Activated CD4-positive, alpha-beta T cell treated with anti-CD3 and anti-CD28 coated beads, Interleukin-2, Interleukin-6, amounts not matched to agents 100 ng/mL and 50 ng/mL, durations not matched to agents 16 hours and 8 hours (primary cell): ENCODE measurements around the gene ALDH4A1.

Experiments
- DNase-seq: peaks from one replicate; pipeline ENCODE4 v3.0.0-alpha.2; 2020

ALDH4A1 gene

DNA sequence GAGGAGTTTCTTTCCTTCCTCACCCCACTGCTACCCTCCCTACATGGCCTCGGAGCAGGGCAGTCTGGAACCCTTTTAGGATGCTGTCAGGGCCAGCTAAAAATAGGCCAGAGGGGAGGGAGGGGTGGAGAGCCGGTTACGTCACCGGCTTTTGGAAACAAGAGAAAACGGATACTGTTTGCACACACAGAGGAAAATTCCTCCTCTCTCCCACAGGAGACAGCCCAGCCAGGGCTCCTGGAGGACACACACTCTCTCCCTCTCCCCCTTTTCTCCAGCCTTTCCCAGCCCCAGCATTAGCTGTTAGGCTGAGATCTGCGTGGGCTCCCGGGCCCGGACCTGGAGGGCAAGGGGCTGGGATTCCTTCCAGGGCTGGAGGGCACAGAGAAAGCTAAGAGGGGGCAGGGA lies 20.0 kb upstream of the ALDH4A1 start:
- no peak for DNase-seq

DNA sequence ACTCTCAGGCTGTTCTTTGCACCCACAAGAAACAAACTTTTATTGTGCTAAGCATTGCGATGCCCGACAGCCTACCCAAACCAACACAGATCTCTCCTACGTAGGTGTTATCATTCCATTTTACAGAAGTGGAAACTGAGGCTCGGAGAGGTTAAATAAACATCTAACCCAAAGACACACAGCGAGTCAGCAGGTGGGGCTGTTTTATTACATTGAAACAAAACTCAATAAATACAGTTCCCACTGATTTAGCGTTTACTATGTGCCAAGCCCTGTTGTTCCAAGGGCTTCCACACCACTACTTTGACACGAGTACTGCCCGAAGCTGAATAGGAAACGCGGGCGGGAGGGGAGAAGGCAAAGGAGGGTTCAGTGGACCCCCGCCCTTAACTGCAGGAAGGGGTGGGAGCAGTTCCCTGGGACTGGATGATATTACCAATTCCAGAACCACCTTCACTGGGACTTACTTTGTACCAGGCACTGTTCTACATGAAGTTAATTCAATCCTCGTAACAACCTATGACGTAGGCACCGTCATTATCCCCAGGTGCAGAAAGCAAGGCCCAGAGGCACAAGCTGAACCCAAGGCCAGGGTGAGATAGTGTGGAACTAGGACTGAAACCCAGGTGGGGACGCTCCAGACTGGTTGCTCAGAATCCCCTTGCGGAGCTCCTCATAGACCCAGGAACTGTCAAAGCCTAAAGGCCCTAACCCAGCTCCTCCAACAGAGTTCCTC lies 19.3 kb upstream of the ALDH4A1 start:
- no peak for DNase-seq

DNA sequence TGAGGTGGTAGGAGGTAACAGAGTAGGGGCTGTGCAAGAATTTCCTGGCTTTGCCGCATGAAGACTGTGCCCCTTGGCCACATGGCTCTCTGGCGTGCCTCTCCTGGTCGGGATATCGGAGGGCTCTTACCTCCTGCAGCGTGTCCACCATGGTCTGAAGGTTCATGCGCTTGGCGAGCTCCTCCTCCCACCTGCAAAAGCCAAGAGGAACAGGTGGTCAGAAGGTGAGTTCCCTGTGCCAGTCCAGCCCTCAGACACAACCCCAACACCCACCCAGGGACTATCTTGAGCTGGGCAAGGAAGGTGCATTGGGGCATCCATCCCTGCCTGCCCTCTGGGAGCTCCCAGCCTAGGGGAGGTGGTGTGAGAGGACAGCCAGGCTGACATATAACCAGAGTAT lies 18.6 kb upstream of the ALDH4A1 start:
- no peak for DNase-seq

DNA sequence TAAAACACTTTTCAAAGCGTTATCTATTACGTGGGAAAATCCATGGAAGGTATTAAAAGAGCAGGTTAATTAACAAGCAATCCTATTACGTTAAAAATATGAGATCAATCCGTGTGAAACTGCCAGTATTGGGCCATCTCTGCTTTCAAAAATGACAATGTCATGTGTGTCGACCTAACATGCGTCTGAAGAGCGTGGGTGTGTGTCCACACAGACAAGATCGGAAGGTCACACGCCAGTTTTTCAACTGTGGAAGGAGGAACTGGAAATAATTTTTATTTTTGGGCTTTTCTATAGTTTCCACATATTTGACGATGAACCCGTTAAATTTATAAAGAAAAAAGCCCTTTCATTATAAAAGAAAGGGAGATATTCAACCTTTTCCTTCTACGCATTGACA lies 17.6 kb upstream of the ALDH4A1 start:
- no peak for DNase-seq

DNA sequence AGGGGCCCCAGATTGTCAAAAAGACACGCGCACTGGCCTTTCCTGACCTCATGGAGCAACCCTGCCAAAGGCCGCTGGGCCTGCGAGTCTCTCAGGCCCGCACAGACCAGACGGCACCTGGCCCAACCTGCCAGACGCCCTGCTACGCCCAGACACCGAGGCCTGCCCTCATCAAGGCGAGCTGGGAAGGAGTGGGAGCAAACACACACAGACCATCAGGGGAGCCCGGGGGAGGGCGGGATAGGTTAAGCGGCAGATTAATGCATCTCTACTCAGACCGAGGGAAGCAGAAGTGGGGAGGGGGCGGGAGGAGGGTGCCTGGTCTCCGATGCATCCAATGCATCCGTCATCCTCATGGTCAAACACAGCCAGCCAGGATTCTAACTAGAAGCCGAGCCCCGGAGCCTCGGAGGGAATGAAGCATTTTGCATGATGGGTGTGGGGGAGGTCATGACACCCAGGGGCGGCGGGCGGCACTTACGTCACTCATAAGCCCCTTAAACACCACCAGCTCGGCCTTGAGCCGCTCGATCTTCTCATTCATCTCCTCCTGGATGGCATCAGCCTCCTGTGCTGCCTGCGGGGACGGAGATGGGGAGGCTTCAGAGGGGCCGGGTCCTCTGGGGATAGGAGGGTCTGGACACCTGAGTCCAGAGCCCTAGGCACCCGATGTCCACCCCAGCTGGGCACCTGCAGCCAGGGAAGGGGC lies 17.0 kb upstream of the ALDH4A1 start:
- no peak for DNase-seq

DNA sequence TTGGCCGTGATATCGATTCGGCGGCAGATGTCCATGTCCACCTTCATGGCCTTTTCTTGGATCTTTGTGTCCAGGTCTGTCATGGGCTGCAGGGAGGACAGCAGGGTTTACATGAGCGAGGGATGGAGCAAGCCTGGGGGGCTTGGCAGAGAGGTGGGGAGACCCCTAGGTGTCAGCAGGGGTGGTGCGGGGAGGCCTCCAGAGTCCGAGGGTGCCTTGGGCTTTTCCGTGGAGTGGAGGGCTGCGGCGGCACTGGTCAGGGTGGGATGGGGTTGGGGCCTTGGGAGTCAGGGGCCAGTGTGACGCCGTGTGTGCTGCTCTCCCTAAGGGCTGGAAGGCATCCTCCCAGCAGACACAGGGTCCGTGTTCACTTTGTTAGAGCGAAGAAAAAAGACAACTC lies 16.1 kb upstream of the ALDH4A1 start:
- no peak for DNase-seq

DNA sequence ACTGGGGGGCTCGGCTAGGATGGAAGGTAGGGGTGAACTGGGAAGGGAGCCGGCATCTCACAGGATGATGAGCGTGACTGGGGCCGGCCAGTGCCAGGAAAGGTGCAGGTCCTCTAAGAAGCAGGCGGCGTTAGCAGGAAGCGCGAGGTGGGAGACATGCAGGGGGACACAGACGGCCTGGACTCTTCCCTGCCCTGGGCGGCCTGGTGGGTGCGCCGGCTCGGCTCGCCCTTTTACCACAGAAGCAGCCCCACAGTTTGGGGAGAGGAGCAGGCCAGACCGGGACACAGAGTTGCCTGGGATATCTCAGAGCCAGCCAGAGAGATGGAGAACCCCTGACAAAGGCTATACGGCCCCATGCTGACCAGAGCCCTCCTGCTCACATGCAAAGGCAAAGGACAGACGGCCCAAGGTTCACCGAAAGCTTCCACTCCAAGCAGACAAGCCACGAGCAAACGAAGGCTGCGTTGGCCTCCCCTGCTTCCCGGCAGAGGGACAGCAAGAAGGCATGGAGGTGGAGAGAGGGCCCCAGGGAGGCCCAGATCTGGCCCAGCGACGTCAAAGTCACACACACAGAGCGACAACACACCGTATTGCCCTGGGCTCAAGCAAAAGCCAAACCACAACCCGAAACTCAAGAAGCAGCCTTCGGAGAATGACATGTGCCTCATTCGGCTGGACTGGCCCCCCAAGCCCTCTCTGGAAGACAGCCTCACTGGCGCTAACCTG lies 14.9 kb upstream of the ALDH4A1 start:
- no peak for DNase-seq

DNA sequence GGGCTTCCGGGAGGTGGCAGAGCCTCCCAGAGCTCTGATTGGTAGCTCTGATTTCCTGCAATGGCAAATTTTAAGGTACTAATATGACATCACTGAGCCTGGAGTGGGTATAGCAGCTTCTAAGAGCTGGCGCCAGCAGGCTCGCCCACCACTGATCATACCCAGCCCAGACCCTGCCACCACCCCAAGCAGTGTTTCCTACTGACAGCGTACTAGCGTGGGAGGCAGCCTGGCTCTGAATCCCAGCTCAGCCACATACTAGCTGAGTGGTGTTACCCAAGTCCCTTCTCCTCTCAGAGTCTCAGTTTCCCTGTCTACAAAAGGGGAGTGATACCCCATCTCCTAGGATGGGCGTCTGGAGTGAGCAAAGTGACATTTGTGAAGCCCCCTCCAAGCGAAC lies 13.0 kb upstream of the ALDH4A1 start:
- DNase-seq: no peak

DNA sequence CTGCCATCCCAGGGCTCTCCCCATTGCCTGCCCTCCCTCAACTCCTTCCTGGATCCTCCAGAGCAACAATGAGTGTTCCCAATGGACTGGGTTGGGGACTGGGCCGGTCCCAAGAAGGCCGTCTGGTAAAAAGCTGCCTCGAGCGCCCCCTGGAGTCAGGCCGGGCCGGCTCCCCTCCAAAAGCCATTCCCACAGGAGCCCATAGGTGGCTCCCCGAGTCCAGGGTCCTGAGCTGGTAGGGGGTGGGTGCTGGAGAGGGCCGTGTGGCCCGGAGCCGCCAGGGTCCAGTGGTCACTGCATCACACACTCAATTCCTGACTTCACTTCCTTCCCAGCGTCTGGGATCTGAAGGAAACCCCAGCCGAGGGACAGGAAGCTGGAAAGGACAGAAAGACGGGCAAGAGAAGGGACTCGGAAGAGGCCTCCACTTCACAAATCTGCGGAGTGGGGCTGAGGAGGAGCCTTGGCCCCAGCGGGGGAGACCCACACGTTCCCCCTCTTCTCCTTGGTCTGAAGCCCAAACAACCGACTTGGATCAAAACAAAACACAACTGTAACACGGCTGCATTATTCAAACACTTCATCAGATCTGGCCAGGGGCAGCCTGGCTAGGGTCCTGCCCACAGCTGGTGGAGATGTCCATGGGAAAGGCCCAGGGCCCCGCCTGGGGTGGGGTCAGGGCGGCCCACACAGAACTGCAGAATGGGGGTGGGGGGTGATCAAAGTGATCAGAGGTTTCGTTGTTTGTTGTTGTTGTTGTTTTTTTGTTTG lies 10.9 kb upstream of the ALDH4A1 start:
- DNase-seq: peak; percentile 82

DNA sequence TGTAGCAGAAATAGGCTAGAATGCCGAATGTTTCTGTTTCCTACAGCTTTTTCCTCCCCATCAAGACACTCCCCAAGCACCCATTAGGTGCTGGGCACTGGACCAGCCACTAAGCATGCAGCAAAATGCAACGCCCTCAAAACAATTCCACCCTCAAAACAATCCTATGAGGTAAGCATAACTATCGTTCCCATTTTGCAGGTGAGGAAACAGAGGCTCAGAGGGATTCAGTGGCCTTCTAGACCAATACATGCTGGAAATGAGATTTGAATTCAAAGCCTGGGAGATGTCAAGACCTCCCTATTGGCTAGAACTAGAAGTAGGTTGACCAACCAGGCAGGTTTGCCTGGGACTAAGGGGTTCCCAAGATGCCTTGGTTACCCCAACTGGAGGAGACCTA lies 10.2 kb upstream of the ALDH4A1 start:
- DNase-seq: no peak

DNA sequence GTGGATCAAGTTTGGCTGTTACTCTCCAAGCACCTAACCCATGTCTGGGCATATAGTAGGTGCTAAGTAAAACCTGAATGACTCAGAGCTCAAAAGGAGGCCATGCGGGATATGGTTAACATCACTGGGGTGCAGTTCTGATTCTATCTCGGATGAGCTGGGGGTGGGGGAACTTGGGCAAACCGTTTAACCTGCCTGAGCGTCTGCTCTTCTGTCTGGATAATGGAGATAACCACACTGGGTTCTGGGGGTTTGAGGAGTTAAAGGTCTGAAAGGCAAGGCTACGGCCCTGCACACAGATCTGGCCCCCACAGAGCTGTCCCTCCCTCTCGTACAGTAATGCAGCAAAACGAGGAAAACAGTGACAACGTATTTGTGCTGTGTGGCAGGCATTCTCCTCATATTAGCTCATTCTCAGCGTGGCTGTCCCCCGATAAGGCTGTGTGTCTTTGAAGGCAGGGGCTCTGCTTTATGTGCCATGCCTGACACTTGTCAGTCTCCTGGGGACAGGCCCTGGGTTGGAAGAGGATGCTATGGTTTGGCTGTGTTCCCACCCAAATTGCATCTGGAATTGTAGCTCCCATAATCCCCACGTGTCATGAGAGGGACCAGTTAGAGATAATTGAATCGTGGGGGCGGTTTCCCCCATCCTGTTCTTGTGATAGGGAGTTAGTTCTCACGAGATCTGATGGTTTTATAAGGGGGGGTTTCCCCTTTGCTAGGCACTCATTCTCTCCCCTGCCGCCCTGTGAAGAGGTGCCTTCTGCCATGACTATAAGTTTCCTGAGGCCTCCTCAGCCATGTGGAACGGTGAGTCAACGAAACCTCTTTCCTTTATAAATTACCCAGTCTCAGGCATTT lies 6.8 kb upstream of the ALDH4A1 start:
- DNase-seq: no peak

DNA sequence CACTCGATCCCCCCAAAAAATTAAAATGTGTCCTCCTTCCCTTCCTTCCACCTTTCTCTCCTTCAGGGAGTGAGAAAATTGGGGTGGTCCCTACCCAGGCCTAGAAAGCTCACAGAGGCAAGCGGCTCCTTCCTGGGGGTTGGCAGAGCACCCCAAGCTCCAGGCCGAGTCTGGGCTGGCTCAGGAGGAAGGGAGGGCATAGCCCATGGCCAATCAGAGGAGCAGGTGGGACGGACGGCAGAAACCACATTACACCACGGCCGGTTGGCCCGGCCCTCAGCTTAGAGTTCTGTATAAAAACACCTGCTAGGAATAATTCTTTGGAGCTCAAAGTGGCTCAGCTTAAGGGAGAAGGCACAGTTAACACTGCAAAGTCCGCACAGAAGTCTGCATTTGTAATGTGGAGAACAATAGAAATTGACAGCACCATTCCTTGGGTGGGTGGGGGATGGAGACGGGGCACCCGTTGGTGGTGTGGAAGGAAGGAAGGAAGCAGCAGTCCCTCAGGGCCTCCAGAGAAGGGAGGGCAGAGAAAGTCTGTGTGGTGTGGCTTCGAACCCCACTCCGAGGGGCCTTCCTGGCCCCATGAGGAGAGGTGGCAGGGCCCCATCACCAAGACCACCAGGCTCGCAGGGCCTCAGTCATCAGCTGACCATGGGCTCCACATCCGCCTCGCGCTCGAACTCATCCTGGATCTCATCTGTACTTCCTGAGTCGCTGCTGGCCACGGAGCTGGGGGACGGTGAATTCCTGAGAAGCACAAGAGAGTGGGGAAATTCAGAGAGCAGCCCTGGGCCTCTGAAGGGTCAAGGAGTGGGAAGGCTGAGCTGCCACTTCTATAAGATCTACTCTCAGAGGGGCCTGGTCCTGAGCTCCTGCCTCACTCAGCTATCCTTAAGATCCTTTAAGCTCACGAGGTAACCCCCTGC lies 5.8 kb upstream of the ALDH4A1 start:
- no peak for DNase-seq

DNA sequence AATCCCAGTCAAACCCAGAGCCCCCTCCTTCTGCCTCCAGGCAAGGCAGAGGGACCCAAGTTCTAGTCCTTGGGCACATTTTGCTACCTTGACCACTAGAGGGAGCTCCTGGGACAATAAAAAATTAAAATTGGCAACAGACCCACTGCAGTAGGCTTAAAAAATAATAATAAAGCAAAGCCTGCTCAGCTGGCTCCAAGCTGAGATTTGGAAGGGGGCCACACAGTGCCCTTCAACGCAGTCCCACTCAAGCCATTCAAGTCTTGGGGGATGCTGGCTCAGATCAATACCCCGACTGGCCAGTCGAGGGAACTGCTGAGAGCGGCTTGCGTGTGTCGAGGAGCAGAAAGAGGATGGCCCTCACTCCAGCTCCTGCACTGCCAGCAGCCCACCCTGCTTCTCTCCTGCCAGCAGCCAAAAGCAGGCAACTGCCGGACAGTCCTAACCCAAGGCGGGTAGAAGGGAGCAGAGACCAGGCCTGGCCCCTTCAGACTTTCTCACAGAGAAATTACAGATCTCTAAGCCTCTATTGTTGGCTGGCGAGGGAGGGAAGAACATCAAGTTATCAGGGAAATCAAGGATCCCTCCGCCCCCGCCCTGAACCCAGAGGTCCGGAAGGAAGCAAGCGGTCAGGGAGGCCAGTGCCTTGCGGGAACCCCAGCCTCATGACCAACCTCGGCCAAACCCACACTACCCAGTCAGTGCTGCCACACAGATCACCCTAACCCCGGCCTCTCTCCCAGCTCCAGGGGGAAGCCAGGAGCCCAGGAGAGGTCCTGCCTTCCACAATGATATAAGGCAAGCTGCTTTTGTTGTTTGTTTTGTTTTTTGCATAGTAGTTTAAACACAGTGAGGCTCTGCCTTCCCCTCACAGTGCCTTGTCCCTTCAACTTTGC lies 4.9 kb upstream of the ALDH4A1 start:
- peak; percentile 80 for DNase-seq

DNA sequence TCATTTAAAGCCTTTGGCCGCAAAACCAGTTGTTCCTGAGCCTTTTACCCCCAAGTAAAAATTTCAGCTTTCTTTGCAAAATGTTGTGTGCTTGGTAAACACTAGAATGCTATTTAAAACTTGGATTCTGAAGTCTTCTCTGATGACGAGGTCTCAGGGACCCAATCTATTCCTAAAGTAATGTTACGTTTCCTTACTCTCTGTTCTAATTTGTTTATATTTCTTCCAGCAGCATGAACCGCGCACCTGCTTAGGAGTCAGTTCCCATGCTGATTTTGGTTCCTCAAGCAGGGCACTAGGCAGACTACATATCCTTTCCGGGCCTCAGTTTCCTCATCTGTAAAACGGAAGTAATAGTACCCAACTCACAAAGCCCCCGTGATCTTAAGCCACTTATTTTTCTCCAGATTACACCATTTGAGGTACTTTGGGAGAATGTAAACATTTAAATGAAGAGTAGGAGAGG lies 969 bp upstream of the ALDH4A1 start:
- DNase-seq: no peak

DNA sequence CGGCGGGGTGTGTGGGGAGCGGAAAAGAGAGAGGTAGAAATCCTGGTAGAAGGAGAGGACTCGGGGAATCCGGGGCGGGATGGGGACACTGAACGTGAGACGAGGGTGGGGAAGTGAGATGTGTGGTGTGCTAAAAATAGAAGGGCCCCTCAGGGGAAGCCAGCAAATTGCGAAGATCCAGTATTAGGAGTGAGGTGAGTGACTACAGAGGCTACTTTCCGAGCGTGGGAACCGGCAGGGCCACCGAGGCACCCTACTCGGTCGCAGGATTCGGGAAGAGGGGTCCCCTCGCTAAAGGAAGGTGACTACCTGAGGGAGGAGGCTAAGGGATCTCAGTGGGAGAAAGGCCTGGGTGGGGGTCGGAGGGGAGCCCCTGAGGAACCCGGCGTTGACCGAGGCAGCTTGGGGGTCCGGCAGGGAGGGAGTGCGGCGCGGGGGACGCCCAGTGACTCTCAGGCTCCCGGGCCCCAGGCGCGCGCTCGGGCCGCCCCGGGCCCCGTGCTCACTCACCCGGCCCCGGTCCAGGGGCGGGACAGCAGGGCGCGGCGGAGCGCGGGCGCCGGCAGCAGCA lies 318 bp downstream of the ALDH4A1 start:
- DNase-seq: no peak

DNA sequence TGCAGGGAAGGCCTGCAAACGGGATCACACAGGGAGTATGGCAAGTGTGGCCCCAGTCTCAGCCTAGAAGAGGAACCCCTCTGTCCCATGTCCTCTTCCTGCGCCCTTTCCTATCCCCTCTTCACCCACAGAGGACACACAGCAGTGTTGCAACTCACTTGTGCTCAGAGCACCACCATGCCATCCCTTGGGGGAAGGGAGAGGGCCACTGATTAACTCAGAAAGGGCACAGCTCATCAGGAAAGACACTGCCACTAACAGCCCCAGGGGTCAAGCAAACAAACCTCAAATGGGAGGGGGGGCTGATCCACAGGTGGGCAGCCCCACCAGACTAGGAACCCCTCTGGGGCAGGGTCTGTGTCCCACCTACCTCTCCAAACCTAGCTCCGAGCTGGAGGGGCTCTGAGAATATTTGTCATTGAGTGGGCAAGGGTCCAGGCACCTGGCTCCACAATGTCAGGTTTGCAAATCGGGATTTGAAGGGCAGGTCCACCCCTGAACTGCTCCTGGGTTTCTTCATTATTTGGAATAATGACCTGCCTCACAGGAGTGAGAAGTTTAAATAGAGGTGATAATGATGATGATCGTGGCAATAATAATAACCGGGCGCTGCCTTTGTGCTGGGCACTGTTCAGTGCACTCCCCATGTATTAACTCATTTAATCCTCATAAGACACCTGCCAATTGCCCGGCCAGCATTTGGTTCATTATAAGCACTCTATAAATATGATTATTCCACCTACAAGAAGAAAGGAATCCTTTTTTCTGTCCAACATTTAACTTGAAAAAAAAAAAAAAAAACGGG lies 1.0 kb downstream of the ALDH4A1 start:
- DNase-seq: no peak

DNA sequence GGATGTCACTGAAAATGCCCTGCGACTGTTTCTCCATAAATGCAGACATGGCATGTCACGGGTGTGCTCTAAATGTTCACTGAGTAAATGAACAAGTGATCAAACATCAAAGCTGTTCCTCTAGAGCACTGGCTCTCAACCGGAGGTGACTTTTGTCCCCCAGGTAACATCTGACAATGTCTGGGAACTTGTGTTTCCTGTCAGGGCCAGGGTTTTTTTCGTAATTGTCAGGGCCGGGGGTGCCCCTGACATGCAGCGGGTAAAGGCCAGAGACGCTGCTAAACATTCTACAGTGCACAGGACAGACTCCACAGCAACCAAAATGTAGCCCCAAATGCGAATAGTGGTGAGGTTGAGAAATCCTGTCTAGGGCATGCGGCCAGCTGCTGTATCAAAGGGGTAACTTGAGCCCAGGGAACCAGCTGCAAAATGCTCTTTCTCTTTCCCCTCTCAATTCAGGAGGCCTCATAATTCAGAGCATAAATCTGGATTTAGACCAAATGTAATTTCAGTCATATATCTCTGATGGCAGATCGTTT lies 2.0 kb downstream of the ALDH4A1 start:
- no peak for DNase-seq

DNA sequence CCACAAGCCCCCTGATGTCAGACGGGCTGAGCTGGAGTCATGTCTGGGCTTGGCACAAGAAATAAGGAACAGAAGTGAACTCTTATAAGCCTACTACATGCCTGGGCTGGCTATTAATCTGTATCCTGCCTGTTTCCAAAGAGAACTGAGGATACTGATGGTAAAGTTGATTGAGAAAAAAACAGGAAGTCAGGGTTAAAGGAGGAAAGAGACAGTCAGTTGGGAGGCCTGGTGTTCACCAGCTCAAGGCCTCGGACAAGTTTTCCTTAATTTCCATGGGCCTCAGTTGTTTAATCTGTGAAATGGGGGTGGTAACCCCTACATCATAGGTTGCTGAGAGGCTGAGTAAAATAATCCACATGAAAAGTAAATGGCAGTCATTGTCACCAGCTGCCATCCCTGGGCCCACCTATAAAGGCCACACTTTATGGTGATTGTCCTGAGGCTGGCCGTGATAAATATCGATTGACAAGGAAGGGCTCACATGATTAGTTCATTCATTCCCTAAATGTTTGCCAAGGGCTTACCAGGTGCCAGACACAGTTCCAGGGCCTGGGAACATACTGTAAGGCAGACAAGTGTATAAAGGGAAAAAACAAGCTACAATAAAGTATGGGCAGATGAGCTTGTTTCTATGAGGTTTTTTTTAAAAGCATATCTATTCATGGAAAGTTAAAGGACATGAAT lies 2.8 kb downstream of the ALDH4A1 start:
- no peak for DNase-seq
